ENCODE results near the gene PPP6R3. TPM values are rescaled to one million over a fixed set of nuclear protein-coding genes. Genes with fewer than 3 reads are reported as not detected.

Gene PPP6R3
- total RNA-seq, 1 experiment from 2014 or later, result 138 TPM

DNA sequence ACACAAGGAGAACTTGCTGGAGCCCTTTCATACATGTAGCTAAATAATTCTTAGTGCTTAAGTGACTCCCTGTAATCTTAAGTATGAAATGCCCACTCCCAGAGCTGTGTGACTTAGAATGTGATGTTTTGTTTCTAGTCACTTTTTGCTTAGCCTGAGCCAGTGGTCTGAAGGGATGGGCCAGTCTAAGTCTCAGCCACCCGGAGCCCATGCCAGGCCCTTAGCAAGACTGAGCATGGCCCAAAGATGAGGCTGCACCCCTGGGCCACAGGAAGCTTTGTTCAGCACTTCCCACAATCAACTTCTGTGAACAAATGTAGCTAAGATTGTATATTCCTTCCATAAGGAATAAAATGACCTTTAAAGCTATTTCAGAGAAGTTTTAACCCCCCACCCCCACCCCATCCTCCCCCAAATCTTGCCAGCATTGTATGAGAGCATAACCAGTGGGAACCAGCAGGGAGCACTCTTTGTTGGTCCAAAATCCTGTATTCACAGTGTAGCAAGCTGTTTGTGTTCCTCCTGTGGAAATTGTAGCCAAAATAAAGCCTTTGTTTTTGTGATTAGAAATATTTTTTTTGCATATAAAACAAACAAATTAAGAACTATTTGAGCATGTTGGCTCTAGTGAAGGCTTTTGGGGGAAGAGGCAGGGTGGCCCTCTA is 150.0 kb downstream of the PPP6R3 start:
- H3T11ph ChIP-seq (ENCODE audit: low read length), result no peak overlapping the region
- no peaks in the 10 kb centered on the region for H4K20me1 ChIP-seq (ENCODE audit: control insufficient read depth, insufficient read depth, insufficient read length)
- no peak overlapping the region for H3K4me2 ChIP-seq (ENCODE audit: insufficient read depth, insufficient read length, low read length)
- Mint-ChIP-seq H3K4me1 (peaks cover 0 to 13% of the 10 kb centered on the region in 2 experiments; a peak in 1 of 4 replicates), H3K4me3 (no peak overlapping the region), H3K9me3 (peaks cover 0 to 1% of the 10 kb centered on the region in 2 experiments; a peak in 1 of 5 replicates), H3K27me3 (ENCODE audit: low read depth) (no peaks in the 10 kb centered on the region), H3K27ac (peak overlapping the region in 2 of 3 experiments; percentile 17 to 70; a peak in 1 of 7 replicates), H3K36me3 (ENCODE audit: insufficient read depth in 1 of 3, low read depth in 3 of 3) (peaks cover 45 to 92% (median 92%) of the 10 kb centered on the region in 3 experiments)
- no peaks in the 10 kb centered on the region for H3K27me3 ChIP-seq (ENCODE audit: insufficient read depth, low read length)
- H4K8ac ChIP-seq (replicated peaks; ENCODE audit: insufficient read length, low read depth, low read length), result no peak overlapping the region
- no peak overlapping the region for H2AFZ ChIP-seq (ENCODE audit: low read length)
- TF ChIP-seq, protein P1, sequence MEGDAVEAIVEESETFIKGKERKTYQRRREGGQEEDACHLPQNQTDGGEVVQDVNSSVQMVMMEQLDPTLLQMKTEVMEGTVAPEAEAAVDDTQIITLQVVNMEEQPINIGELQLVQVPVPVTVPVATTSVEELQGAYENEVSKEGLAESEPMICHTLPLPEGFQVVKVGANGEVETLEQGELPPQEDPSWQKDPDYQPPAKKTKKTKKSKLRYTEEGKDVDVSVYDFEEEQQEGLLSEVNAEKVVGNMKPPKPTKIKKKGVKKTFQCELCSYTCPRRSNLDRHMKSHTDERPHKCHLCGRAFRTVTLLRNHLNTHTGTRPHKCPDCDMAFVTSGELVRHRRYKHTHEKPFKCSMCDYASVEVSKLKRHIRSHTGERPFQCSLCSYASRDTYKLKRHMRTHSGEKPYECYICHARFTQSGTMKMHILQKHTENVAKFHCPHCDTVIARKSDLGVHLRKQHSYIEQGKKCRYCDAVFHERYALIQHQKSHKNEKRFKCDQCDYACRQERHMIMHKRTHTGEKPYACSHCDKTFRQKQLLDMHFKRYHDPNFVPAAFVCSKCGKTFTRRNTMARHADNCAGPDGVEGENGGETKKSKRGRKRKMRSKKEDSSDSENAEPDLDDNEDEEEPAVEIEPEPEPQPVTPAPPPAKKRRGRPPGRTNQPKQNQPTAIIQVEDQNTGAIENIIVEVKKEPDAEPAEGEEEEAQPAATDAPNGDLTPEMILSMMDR (conservative IDR thresholded peaks at IDR 0.05), result peak; percentile 45; the same call in 2 of the 3 replicates
- no peaks in the 10 kb centered on the region for H3K79me2 ChIP-seq (ENCODE audit: insufficient read depth, low read length)
- H4K91ac ChIP-seq (ENCODE audit: insufficient read length, low read depth, low read length), result no peak overlapping the region
- no peak overlapping the region for H2AK5ac ChIP-seq (ENCODE audit: insufficient read length, low read length)
- no peak overlapping the region for H3K56ac ChIP-seq (ENCODE audit: insufficient read length, low read depth, low read length)
- H2BK12ac ChIP-seq (ENCODE audit: insufficient read length, low read depth, low read length), result no peak overlapping the region
- H3K23ac ChIP-seq (ENCODE audit: insufficient read length, low read depth, low read length), result no peak overlapping the region
- no peak overlapping the region for H3K27ac ChIP-seq (ENCODE audit: insufficient read length, low read depth, low read length)
- no peak overlapping the region for H3K18ac ChIP-seq (ENCODE audit: insufficient read length, low read depth, low read length)
- H2BK120ac ChIP-seq (ENCODE audit: low read depth, low read length, poor library complexity, severe bottlenecking), result no peak overlapping the region
- no peak overlapping the region for H3K4ac ChIP-seq (ENCODE audit: low read depth, low read length)
- no peaks in the 10 kb centered on the region for H3K79me1 ChIP-seq (ENCODE audit: insufficient read depth, low read depth, low read length, poor library complexity, severe bottlenecking)
- H3K14ac ChIP-seq (ENCODE audit: insufficient read depth, low read length), result no peak overlapping the region
- no peak overlapping the region for H4K5ac ChIP-seq (ENCODE audit: insufficient read length, low read depth, low read length)
- no peak overlapping the region for H3K9ac ChIP-seq (ENCODE audit: extremely low read depth, insufficient read length, low read length)
- no peak overlapping the region for H2BK5ac ChIP-seq (ENCODE audit: insufficient read length, low read length)
- no peaks in the 10 kb centered on the region for H3K23me2 ChIP-seq (ENCODE audit: insufficient read length, low read depth, low read length, poor library complexity, severe bottlenecking)
- H3K9me3 ChIP-seq (ENCODE audit: control insufficient read depth, low read depth, low read length), result no peaks in the 10 kb centered on the region
- no peak for DNase-seq
- H3K4me1 ChIP-seq (ENCODE audit: insufficient read depth, low read length), result no peaks in the 10 kb centered on the region
- WGBS (ENCODE audit: extremely low coverage, insufficient read length, low lambda C conversion rate), result no CpG with 5 or more reads among the region's 1 CpG
- no peak overlapping the region for H2BK15ac ChIP-seq (ENCODE audit: low read depth, low read length)
- H2BK20ac ChIP-seq (ENCODE audit: low read depth, low read length, poor library complexity, severe bottlenecking), result no peak overlapping the region

Measured in H9 (cell line).